ENCODE measurements around the gene EEFSEC.

GRCh38 chr3:128457937-128458336 lies 304.7 kb downstream of the EEFSEC start:
- TF ChIP-seq CTCF (conservative IDR thresholded peaks at IDR 0.05; ENCODE audit: low read length) (no peak), EZH2phosphoT487 (IDR thresholded peaks at IDR 0.05; ENCODE audit: borderline replicate concordance, low read depth, low read length) (no peak)

Measured in OCI-LY7 (cell line).